ENCODE measurements around the gene SERPINF2.

DNA sequence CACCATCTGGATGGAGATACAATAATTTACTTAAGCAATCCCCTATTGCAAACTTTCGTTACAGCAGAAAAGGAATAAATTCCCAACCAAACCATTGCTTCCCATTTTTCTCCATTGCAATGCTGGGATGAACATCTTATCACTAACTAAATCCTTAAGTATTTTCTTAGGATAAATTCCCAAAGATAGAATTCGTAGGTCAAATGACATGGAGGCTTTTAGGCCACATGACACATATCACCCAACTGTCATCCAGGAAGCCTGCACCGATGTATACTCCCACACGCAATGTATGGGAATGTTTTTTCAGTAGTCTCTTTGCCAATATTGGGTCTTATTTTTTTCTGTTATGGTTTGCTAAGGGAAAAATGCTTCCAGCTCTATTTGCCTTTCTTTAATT is 30.9 kb upstream of the SERPINF2 start:
- TF ChIP-seq, protein P1, sequence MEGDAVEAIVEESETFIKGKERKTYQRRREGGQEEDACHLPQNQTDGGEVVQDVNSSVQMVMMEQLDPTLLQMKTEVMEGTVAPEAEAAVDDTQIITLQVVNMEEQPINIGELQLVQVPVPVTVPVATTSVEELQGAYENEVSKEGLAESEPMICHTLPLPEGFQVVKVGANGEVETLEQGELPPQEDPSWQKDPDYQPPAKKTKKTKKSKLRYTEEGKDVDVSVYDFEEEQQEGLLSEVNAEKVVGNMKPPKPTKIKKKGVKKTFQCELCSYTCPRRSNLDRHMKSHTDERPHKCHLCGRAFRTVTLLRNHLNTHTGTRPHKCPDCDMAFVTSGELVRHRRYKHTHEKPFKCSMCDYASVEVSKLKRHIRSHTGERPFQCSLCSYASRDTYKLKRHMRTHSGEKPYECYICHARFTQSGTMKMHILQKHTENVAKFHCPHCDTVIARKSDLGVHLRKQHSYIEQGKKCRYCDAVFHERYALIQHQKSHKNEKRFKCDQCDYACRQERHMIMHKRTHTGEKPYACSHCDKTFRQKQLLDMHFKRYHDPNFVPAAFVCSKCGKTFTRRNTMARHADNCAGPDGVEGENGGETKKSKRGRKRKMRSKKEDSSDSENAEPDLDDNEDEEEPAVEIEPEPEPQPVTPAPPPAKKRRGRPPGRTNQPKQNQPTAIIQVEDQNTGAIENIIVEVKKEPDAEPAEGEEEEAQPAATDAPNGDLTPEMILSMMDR (IDR thresholded peaks at IDR 0.05), result no peak
- TF ChIP-seq ZFX (IDR thresholded peaks at IDR 0.05; ENCODE audit: borderline replicate concordance), result no peak

Data from 22Rv1 (cell line).